SU-DHL-6 (cell line): Measurements from ENCODE around the gene LAGE3.

Experiments used
- EZH2phosphoT487 ChIP-seq: fragments of 200-600 bp; sonication (generic), shearing (Covaris generic); conservative IDR thresholded peaks from 2 replicates; pipeline ENCODE4 v1.6.1; 2018; ENCODE audit warnings: mild to moderate bottlenecking, antibody characterized with exemption, low read length, moderate library complexity, mixed read lengths
- TF ChIP-seq, protein P1 (sequence below): fragments of 200-600 bp; sonication (generic); IDR thresholded peaks from one replicate; pipeline ENCODE4 v1.5.1; 2017; ENCODE audit warnings: antibody characterized with exemption, mild to moderate bottlenecking, low read length, moderate library complexity; ENCODE audit not compliant: insufficient read depth, poor library complexity, severe bottlenecking

- TF ChIP-seq, protein P1, sequence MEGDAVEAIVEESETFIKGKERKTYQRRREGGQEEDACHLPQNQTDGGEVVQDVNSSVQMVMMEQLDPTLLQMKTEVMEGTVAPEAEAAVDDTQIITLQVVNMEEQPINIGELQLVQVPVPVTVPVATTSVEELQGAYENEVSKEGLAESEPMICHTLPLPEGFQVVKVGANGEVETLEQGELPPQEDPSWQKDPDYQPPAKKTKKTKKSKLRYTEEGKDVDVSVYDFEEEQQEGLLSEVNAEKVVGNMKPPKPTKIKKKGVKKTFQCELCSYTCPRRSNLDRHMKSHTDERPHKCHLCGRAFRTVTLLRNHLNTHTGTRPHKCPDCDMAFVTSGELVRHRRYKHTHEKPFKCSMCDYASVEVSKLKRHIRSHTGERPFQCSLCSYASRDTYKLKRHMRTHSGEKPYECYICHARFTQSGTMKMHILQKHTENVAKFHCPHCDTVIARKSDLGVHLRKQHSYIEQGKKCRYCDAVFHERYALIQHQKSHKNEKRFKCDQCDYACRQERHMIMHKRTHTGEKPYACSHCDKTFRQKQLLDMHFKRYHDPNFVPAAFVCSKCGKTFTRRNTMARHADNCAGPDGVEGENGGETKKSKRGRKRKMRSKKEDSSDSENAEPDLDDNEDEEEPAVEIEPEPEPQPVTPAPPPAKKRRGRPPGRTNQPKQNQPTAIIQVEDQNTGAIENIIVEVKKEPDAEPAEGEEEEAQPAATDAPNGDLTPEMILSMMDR = no peak
- TF ChIP-seq EZH2phosphoT487 = no peak
Measured at GRCh38 chrX:154506483-154507332, 27.6 kb upstream of the LAGE3 start.
